AG04450 (cell line): ENCODE data around the gene ARFIP1. TPM values are rescaled to one million over a fixed set of nuclear protein-coding genes. Genes with fewer than 3 reads are reported as not detected.

Source experiments
- CTCF ChIA-PET: fragments of 300-600, 350-600 bp; formaldehyde crosslinking; extraction: SDS; loops from one replicate; lab custom pipeline; 2022; ENCODE audit warnings: antibody characterized with exemption, inconsistent platforms; lab: Charles Lee
- POLR2A ChIA-PET: fragments of 350-600 bp; formaldehyde crosslinking; extraction: SDS; loops from one replicate; lab custom pipeline; 2021; ENCODE audit warnings: antibody characterized with exemption, inconsistent platforms; lab: Yijun Ruan, JAX
- DNase-seq: peaks from one replicate; pipeline ENCODE4 v3.0.0-alpha.2; 2011; ENCODE audit warnings: low read depth, low spot score
- H3K27ac ChIP-seq: one replicate; pipeline ENCODE4 v1.5.1; 2012; ENCODE audit warnings: low read depth, low read length, control low read depth
- H3K27me3 ChIP-seq: one replicate; pipeline ENCODE4 v1.6.0; 2012; ENCODE audit warnings: low read length; ENCODE audit not compliant: control insufficient read depth, insufficient read depth
- H3K4me3 ChIP-seq: 2 replicates; pipeline ENCODE4 v1.5.1; 2011; ENCODE audit warnings: mild to moderate bottlenecking, low read depth, low read length, control low read depth
- H3K9me3 ChIP-seq: 2 replicates; pipeline ENCODE4 v1.5.1; 2012; ENCODE audit warnings: low read length; ENCODE audit not compliant: control insufficient read depth, insufficient read depth
- polyA plus RNA-seq: library from polyadenylated mRNA; depleted of rRNA; stranded (reverse); fragments of >200 nt; gene quantifications from 2 replicates; pipeline ENCODE4 v1.2.3, GENCODE V29; 2011
- TF ChIP-seq, protein P1 (sequence below): IDR thresholded peaks from 2 replicates; pipeline ENCODE4 v1.5.1; 2011; ENCODE audit warnings: low read depth, low read length, control low read depth, inconsistent platforms

Gene ARFIP1
- polyA plus RNA-seq, 1 experiment, result 42.0 TPM

- H3K27ac ChIP-seq, result no peak overlapping the region
- DNase-seq, result no peak
- CTCF ChIA-PET, result interaction anchor here (1.3 kb wide), 1 partner anchor 9 kb away, joined by 3 read pairs; no protein-coding TSS in a partner anchor
Observed at GRCh38 chr4:152903658-152904057, 123.9 kb downstream of the ARFIP1 start.

GRCh38 chr4:152909901-152910300 lies 130.1 kb downstream of the ARFIP1 start:
- Histone ChIP-seq H3K9me3 (no peaks in the 10 kb centered on the region), H3K4me3 (no peak overlapping the region), H3K27ac (no peak overlapping the region), H3K27me3 (no peaks in the 10 kb centered on the region)
- TF ChIP-seq, protein P1, sequence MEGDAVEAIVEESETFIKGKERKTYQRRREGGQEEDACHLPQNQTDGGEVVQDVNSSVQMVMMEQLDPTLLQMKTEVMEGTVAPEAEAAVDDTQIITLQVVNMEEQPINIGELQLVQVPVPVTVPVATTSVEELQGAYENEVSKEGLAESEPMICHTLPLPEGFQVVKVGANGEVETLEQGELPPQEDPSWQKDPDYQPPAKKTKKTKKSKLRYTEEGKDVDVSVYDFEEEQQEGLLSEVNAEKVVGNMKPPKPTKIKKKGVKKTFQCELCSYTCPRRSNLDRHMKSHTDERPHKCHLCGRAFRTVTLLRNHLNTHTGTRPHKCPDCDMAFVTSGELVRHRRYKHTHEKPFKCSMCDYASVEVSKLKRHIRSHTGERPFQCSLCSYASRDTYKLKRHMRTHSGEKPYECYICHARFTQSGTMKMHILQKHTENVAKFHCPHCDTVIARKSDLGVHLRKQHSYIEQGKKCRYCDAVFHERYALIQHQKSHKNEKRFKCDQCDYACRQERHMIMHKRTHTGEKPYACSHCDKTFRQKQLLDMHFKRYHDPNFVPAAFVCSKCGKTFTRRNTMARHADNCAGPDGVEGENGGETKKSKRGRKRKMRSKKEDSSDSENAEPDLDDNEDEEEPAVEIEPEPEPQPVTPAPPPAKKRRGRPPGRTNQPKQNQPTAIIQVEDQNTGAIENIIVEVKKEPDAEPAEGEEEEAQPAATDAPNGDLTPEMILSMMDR, result no peak
- no peak for DNase-seq
- ChIA-PET CTCF (interaction anchor here (0.6 to 1.4 kb wide), 2 partner anchors 63 to 217 kb away, joined by 4 to 5 read pairs; no protein-coding TSS in a partner anchor), POLR2A (no interaction called here)

More at GRCh38 chr4:152903658-152904057, 123.9 kb downstream of the ARFIP1 start:
- POLR2A ChIA-PET, result no interaction called here
- no peaks in the 10 kb centered on the region for H3K9me3 ChIP-seq
- H3K27me3 ChIP-seq, result no peaks in the 10 kb centered on the region
- TF ChIP-seq, protein P1, result no peak
- H3K4me3 ChIP-seq, result no peak overlapping the region

- TF ChIP-seq, protein P1, result no peak
- Histone ChIP-seq H3K9me3 (no peaks in the 10 kb centered on the region), H3K27me3 (no peaks in the 10 kb centered on the region), H3K27ac (no peak overlapping the region), H3K4me3 (no peak overlapping the region)
- ChIA-PET CTCF (interaction anchor here (1.4 kb wide), 1 partner anchor 217 kb away, joined by 4 read pairs; no protein-coding TSS in a partner anchor), POLR2A (no interaction called here)
- no peak for DNase-seq
Observed at GRCh38 chr4:152910521-152910920, 130.8 kb downstream of the ARFIP1 start.

GRCh38 chr4:152917543-152918395 lies 138.0 kb downstream of the ARFIP1 start:
- ChIA-PET POLR2A (no interaction called here), CTCF (interaction anchor here (0.5 to 0.9 kb wide), 2 partner anchors 8 to 15 kb away, joined by 4 read pairs; no protein-coding TSS in a partner anchor)
- Histone ChIP-seq H3K9me3 (peaks cover 12% of the 10 kb centered on the region), H3K4me3 (no peak overlapping the region), H3K27ac (no peak overlapping the region), H3K27me3 (no peaks in the 10 kb centered on the region)
- TF ChIP-seq, protein P1, result no peak
- no peak for DNase-seq

GRCh38 chr4:152919826-152920225 lies 140.1 kb downstream of the ARFIP1 start:
- TF ChIP-seq, protein P1, result no peak
- DNase-seq, result no peak
- H3K9me3 ChIP-seq, result peaks cover 12% of the 10 kb centered on the region
- H3K27me3 ChIP-seq, result no peaks in the 10 kb centered on the region
- H3K27ac ChIP-seq, result no peak overlapping the region
- H3K4me3 ChIP-seq, result no peak overlapping the region
- POLR2A ChIA-PET, result no interaction called here
- CTCF ChIA-PET, result no interaction called here
